Measurements from ENCODE around the gene TMEM219.

The TMEM219 gene

GRCh38 chr16:29989111-29989858 lies 27.4 kb downstream of the TMEM219 start:
- Histone ChIP-seq H3K27me3 (ENCODE audit: control insufficient read depth, insufficient read depth, low read length) (no peaks in the 10 kb centered on the region), H3K27ac (ENCODE audit: low read depth, low read length) (no peak overlapping the region), H3K4me1 (ENCODE audit: control insufficient read depth, insufficient read depth, low read length) (no peaks in the 10 kb centered on the region), H3K4me3 (ENCODE audit: low read length) (no peak overlapping the region), H3K36me3 (ENCODE audit: control insufficient read depth, insufficient read depth, low read length) (peaks cover 44% of the 10 kb centered on the region), H3K9ac (ENCODE audit: low read length) (no peak overlapping the region)

DNA sequence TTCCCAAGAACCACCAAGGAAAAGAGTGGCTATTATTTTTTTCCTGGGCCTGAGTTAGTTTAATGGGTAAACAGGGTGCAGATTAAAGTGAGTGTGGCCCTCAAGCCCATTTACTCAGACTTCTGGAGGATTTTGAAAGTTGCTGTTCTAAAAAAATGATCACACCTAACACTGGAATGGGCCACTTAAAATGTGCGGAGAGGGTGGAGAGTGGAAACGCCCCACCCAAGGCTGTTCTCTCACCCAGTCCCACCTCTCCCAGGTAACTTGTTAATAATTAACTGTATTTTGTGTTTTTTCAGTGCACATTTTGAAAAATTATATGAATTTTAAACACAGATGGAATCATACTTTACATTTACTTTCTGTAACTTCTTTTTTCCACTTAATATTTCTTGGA lies 28.2 kb downstream of the TMEM219 start:
- Histone ChIP-seq H3K9ac (ENCODE audit: low read length) (no peak overlapping the region), H3K4me1 (ENCODE audit: control insufficient read depth, insufficient read depth, low read length) (peaks cover 3% of the 10 kb centered on the region)

GRCh38 chr16:29990883-29991570 lies 29.1 kb downstream of the TMEM219 start:
- peaks cover 27% of the 10 kb centered on the region for H3K36me3 ChIP-seq (ENCODE audit: control insufficient read depth, insufficient read depth, low read length)
- H3K27ac ChIP-seq (ENCODE audit: low read depth, low read length): no peak overlapping the region

More for the DNA sequence above, 28.2 kb downstream of the TMEM219 start:
- no peak overlapping the region for H3K4me3 ChIP-seq (ENCODE audit: low read length)
- H3K27ac ChIP-seq (ENCODE audit: low read depth, low read length): no peak overlapping the region
- H3K36me3 ChIP-seq (ENCODE audit: control insufficient read depth, insufficient read depth, low read length): peaks cover 36% of the 10 kb centered on the region
- no peaks in the 10 kb centered on the region for H3K27me3 ChIP-seq (ENCODE audit: control insufficient read depth, insufficient read depth, low read length)

GRCh38 chr16:29991571-29991904 lies 29.7 kb downstream of the TMEM219 start:
- Histone ChIP-seq H3K4me1 (ENCODE audit: control insufficient read depth, insufficient read depth, low read length) (peaks cover 4% of the 10 kb centered on the region), H3K9ac (ENCODE audit: low read length) (no peak overlapping the region), H3K27me3 (ENCODE audit: control insufficient read depth, insufficient read depth, low read length) (no peaks in the 10 kb centered on the region), H3K27ac (ENCODE audit: low read depth, low read length) (no peak overlapping the region), H3K4me3 (ENCODE audit: low read length) (no peak overlapping the region), H3K36me3 (ENCODE audit: control insufficient read depth, insufficient read depth, low read length) (peaks cover 22% of the 10 kb centered on the region)

More at GRCh38 chr16:29990883-29991570, 29.1 kb downstream of the TMEM219 start:
- Histone ChIP-seq H3K4me3 (ENCODE audit: low read length) (no peak overlapping the region), H3K27me3 (ENCODE audit: control insufficient read depth, insufficient read depth, low read length) (no peaks in the 10 kb centered on the region), H3K4me1 (ENCODE audit: control insufficient read depth, insufficient read depth, low read length) (peaks cover 3% of the 10 kb centered on the region), H3K9ac (ENCODE audit: low read length) (no peak overlapping the region)

GRCh38 chr16:29992344-29992967 lies 30.6 kb downstream of the TMEM219 start:
- Histone ChIP-seq H3K27ac (ENCODE audit: low read depth, low read length) (no peak overlapping the region), H3K27me3 (ENCODE audit: control insufficient read depth, insufficient read depth, low read length) (no peaks in the 10 kb centered on the region), H3K4me3 (ENCODE audit: low read length) (no peak overlapping the region), H3K36me3 (ENCODE audit: control insufficient read depth, insufficient read depth, low read length) (peaks cover 18% of the 10 kb centered on the region), H3K4me1 (ENCODE audit: control insufficient read depth, insufficient read depth, low read length) (peaks cover 10% of the 10 kb centered on the region), H3K9ac (ENCODE audit: low read length) (no peak overlapping the region)

DNA sequence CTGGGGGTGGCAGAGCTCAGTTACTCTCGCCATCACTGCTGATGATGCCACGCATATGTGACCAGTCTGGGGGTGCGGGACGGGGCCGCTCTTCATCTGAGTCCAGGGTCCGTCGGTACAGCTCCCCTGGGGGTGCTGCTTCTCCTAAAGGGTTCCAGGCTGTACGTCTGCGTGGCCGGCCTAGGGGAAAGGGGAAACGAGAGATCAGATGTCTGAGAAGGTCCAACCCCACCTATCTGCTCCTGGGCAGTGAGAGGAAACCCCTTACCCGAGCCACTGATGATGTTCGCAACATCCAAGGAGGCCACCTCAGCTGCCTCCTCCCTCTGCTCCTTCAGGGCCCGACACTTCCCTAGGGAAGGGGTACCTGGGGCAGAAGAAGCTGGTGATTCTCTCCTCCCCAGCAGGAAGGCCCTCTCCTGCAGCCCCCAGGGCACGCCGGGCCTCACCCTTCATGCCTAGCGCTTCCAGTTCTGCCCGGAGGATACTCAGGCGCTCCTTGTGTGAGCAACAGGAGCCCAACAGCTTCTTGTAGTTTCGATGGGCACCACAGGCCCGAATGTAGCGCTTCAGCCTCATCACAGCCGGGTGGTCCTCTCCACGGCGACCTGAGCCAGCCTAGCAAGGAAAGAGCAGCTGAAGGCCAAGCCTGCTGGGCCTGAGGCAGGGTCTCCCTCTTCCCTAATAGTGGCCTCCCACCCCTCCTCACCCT lies 31.5 kb downstream of the TMEM219 start:
- Histone ChIP-seq H3K36me3 (ENCODE audit: control insufficient read depth, insufficient read depth, low read length) (peaks cover 18% of the 10 kb centered on the region), H3K27ac (ENCODE audit: low read depth, low read length) (no peak overlapping the region)

GRCh38 chr16:29993903-29994599 lies 32.2 kb downstream of the TMEM219 start:
- H3K36me3 ChIP-seq (ENCODE audit: control insufficient read depth, insufficient read depth, low read length): peaks cover 15% of the 10 kb centered on the region
- H3K4me3 ChIP-seq (ENCODE audit: low read length): no peak overlapping the region
- no peak overlapping the region for H3K9ac ChIP-seq (ENCODE audit: low read length)
- no peak overlapping the region for H3K27ac ChIP-seq (ENCODE audit: low read depth, low read length)
- H3K27me3 ChIP-seq (ENCODE audit: control insufficient read depth, insufficient read depth, low read length): no peaks in the 10 kb centered on the region
- peaks cover 10% of the 10 kb centered on the region for H3K4me1 ChIP-seq (ENCODE audit: control insufficient read depth, insufficient read depth, low read length)

More for the DNA sequence above, 31.5 kb downstream of the TMEM219 start:
- no peaks in the 10 kb centered on the region for H3K27me3 ChIP-seq (ENCODE audit: control insufficient read depth, insufficient read depth, low read length)
- H3K4me3 ChIP-seq (ENCODE audit: low read length): no peak overlapping the region
- peaks cover 10% of the 10 kb centered on the region for H3K4me1 ChIP-seq (ENCODE audit: control insufficient read depth, insufficient read depth, low read length)
- H3K9ac ChIP-seq (ENCODE audit: low read length): no peak overlapping the region

DNA sequence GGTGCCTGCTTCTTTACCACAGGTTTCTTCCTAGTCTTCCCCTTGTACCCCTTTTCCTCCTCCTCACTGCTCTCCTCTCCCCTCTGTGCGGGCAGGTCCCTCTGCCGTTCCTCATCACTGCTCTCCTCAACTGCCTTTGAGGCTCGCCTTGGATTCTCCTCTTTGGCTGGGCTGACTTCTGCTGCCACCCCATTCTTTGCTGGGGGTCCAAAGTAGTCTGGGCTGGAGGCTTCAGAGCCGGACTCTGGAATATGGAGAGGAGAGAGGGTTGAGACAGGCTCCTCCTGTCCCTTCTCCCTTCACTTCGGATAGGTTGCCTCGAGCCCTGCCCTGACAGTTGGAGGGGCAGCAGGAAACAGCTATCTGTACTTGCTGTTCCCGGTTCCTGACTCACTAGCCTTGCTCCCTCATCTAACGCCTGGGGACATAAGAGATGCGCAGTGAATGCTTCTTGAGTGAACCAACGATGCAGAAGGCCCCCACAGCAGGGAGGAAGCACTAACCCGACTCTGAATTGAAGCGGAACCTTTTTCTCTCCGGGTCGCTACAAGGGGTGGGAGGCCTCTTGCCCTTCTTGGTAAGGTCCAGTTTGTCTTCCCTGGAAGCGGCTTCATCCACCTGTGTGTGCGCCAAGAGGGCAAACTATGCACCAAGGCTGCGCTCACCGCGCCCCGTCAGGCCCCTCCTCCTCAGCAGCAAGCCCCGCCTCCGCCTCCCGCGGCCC lies 32.9 kb downstream of the TMEM219 start:
- H3K27ac ChIP-seq (ENCODE audit: low read depth, low read length): peak overlapping the region; percentile 96
- no peaks in the 10 kb centered on the region for H3K27me3 ChIP-seq (ENCODE audit: control insufficient read depth, insufficient read depth, low read length)
- peak overlapping the region; percentile 36 for H3K9ac ChIP-seq (ENCODE audit: low read length)
- H3K4me1 ChIP-seq (ENCODE audit: control insufficient read depth, insufficient read depth, low read length): peaks cover 10% of the 10 kb centered on the region
- peaks cover 9% of the 10 kb centered on the region for H3K36me3 ChIP-seq (ENCODE audit: control insufficient read depth, insufficient read depth, low read length)
- peak overlapping the region; percentile 97 for H3K4me3 ChIP-seq (ENCODE audit: low read length)

GRCh38 chr16:29995324-29995910 lies 33.5 kb downstream of the TMEM219 start, which contains the start of gene HIRIP3:
HIRIP3 (minus strand) TSS chr16:29995617; CDS start chr16:29995605, 12 bp downstream.
- Histone ChIP-seq H3K36me3 (ENCODE audit: control insufficient read depth, insufficient read depth, low read length) (peaks cover 11% of the 10 kb centered on the region), H3K27ac (ENCODE audit: low read depth, low read length) (peak within 1 kb of the TSS; percentile 96), H3K4me1 (ENCODE audit: control insufficient read depth, insufficient read depth, low read length) (peaks cover 10% of the 10 kb centered on the region), H3K9ac (ENCODE audit: low read length) (peak within 1 kb of the TSS; percentile 92), H3K27me3 (ENCODE audit: control insufficient read depth, insufficient read depth, low read length) (no peaks in the 10 kb centered on the region), H3K4me3 (ENCODE audit: low read length) (peak within 1 kb of the TSS; percentile 97)

- Histone ChIP-seq H3K9ac (ENCODE audit: low read length) (peak within 1 kb of the TSS; percentile 92), H3K27ac (ENCODE audit: low read depth, low read length) (peak within 1 kb of the TSS; percentile 96), H3K4me1 (ENCODE audit: control insufficient read depth, insufficient read depth, low read length) (peaks cover 10% of the 10 kb centered on the region), H3K27me3 (ENCODE audit: control insufficient read depth, insufficient read depth, low read length) (no peaks in the 10 kb centered on the region), H3K36me3 (ENCODE audit: control insufficient read depth, insufficient read depth, low read length) (peaks cover 9% of the 10 kb centered on the region), H3K4me3 (ENCODE audit: low read length) (peak within 1 kb of the TSS; percentile 97)
These were observed 34.3 kb downstream of the TMEM219 start, which contains the start of gene INO80E for GRCh38 chr16:29995911-29996765. INO80E (plus strand) TSS chr16:29996241; CDS start chr16:29996311, 70 bp downstream.

Data from rectal smooth muscle tissue (tissue), 1 donor.